Measurements from ENCODE around the gene GPT2.
"Not testable (repeated sequence)": the region's sequence is repeated elsewhere in the genome, so short reads cannot be mapped to it uniquely, and the experiment has no call there.

Gene GPT2

GRCh38 chr16:46862555-46863447, 21.4 kb upstream of the GPT2 start:
- in situ Hi-C loops (cut with MboI; ENCODE audit: low sequenced_read_pairs), result no loop called here

- in situ Hi-C loops (cut with MboI; ENCODE audit: low sequenced_read_pairs), result no loop called here
Measured at GRCh38 chr16:46866286-46866685, 17.9 kb upstream of the GPT2 start.

- in situ Hi-C loops (cut with MboI; ENCODE audit: low sequenced_read_pairs), result not testable (repeated sequence)
Measured at GRCh38 chr16:46867486-46867885, 16.7 kb upstream of the GPT2 start.

- in situ Hi-C loops (cut with MboI; ENCODE audit: low sequenced_read_pairs), result not testable (repeated sequence)
Measured at GRCh38 chr16:46868891-46869290, 15.3 kb upstream of the GPT2 start.

GRCh38 chr16:46871597-46871996, 12.6 kb upstream of the GPT2 start:
- in situ Hi-C loops (cut with MboI; ENCODE audit: low sequenced_read_pairs), result no loop called here

- in situ Hi-C loops (cut with MboI; ENCODE audit: low sequenced_read_pairs), result no loop called here
Measured at GRCh38 chr16:46873201-46873600, 11.0 kb upstream of the GPT2 start.

- in situ Hi-C loops (cut with MboI; ENCODE audit: low sequenced_read_pairs), result no loop called here
Measured at GRCh38 chr16:46875243-46875642, 8.9 kb upstream of the GPT2 start.

- in situ Hi-C loops (cut with MboI; ENCODE audit: low sequenced_read_pairs), result no loop called here
Measured at GRCh38 chr16:46882304-46882939, 1.7 kb upstream of the GPT2 start.

GRCh38 chr16:46882940-46883307, 1.2 kb upstream of the GPT2 start:
- in situ Hi-C loops (cut with MboI; ENCODE audit: low sequenced_read_pairs), result no loop called here

- in situ Hi-C loops (cut with MboI; ENCODE audit: low sequenced_read_pairs), result no loop called here
Measured at GRCh38 chr16:46883353-46883689, 841 bp upstream of the GPT2 start.

GRCh38 chr16:46884513-46885293, 541 bp downstream of the GPT2 start:
- in situ Hi-C loops (cut with MboI; ENCODE audit: low sequenced_read_pairs), result no loop called here

GRCh38 chr16:46885960-46886763, 2.0 kb downstream of the GPT2 start:
- in situ Hi-C loops (cut with MboI; ENCODE audit: low sequenced_read_pairs), result no loop called here

- in situ Hi-C loops (cut with MboI; ENCODE audit: low sequenced_read_pairs), result no loop called here
Measured at GRCh38 chr16:46886764-46887523, 2.8 kb downstream of the GPT2 start.

- in situ Hi-C loops (cut with MboI; ENCODE audit: low sequenced_read_pairs), result no loop called here
Measured at GRCh38 chr16:46887524-46887854, 3.3 kb downstream of the GPT2 start.

- in situ Hi-C loops (cut with MboI; ENCODE audit: low sequenced_read_pairs), result no loop called here
Measured at GRCh38 chr16:46889245-46889941, 5.2 kb downstream of the GPT2 start.

GRCh38 chr16:46889942-46890300, 5.8 kb downstream of the GPT2 start:
- in situ Hi-C loops (cut with MboI; ENCODE audit: low sequenced_read_pairs), result no loop called here

- in situ Hi-C loops (cut with MboI; ENCODE audit: low sequenced_read_pairs), result no loop called here
Measured at GRCh38 chr16:46891910-46892309, 7.7 kb downstream of the GPT2 start.

- in situ Hi-C loops (cut with MboI; ENCODE audit: low sequenced_read_pairs), result no loop called here
Measured at GRCh38 chr16:46894036-46894672, 10.0 kb downstream of the GPT2 start.
